Myocyte (in vitro differentiated cells): Measurements from ENCODE around the gene PTGIS. TPM values are rescaled to one million over a fixed set of nuclear protein-coding genes. Genes with fewer than 3 reads are reported as not detected.

Source experiments
- DNase-seq: peaks from one replicate; pipeline ENCODE4 v3.0.0-alpha.2; 2012; ENCODE audit warnings: low read depth
- total RNA-seq: library from RNA; depleted of rRNA; stranded (reverse); fragments of >200 nt; gene quantifications from 2 replicates; pipeline ENCODE4 v1.2.3, GENCODE V29; 2014

PTGIS gene
- total RNA-seq, 1 donor from 2014 or later, result 1.2 TPM

GRCh38 chr20:49560646-49561045 is 7.3 kb downstream of the PTGIS start:
- no peak for DNase-seq

- no peak for DNase-seq
These were observed 7.8 kb downstream of the PTGIS start for GRCh38 chr20:49560186-49560585.

GRCh38 chr20:49559411-49560081 is 8.4 kb downstream of the PTGIS start:
- DNase-seq, result no peak

GRCh38 chr20:49558826-49559225 is 9.1 kb downstream of the PTGIS start:
- DNase-seq, result no peak

- DNase-seq, result no peak
These were observed 10.5 kb downstream of the PTGIS start for GRCh38 chr20:49557449-49557848.

- no peak for DNase-seq
These were observed 11.3 kb downstream of the PTGIS start for GRCh38 chr20:49556621-49557020.

GRCh38 chr20:49549801-49550551 is 18.0 kb downstream of the PTGIS start:
- DNase-seq, result no peak

- DNase-seq, result no peak
These were observed 19.5 kb downstream of the PTGIS start for GRCh38 chr20:49548371-49548947.

GRCh38 chr20:49545572-49545971 is 22.4 kb downstream of the PTGIS start:
- DNase-seq, result no peak

GRCh38 chr20:49544535-49544934 is 23.4 kb downstream of the PTGIS start:
- DNase-seq, result no peak

GRCh38 chr20:49543858-49544437 is 24.0 kb downstream of the PTGIS start:
- no peak for DNase-seq

GRCh38 chr20:49543071-49543857 is 24.7 kb downstream of the PTGIS start:
- no peak for DNase-seq

- DNase-seq, result no peak
These were observed 25.4 kb downstream of the PTGIS start for GRCh38 chr20:49542514-49542991.

- DNase-seq, result peak; percentile 87
These were observed 26.0 kb downstream of the PTGIS start for GRCh38 chr20:49541733-49542513.

GRCh38 chr20:49540687-49541435 is 27.1 kb downstream of the PTGIS start:
- no peak for DNase-seq

GRCh38 chr20:49540232-49540620 is 27.7 kb downstream of the PTGIS start:
- no peak for DNase-seq

GRCh38 chr20:49539481-49540231 is 28.3 kb downstream of the PTGIS start:
- no peak for DNase-seq

GRCh38 chr20:49538950-49539349 is 29.0 kb downstream of the PTGIS start:
- no peak for DNase-seq

- peak; percentile 75 for DNase-seq
These were observed 33.7 kb downstream of the PTGIS start for GRCh38 chr20:49534255-49534712.
